Stomach (tissue), 4 donors: ENCODE measurements around the gene TNNT1.

Experiments used
- CTCF ChIP-seq, 7 experiments: fragments of 450-650 bp in 4 of 7; fragments of 200-600 bp in 3 of 7; sonication (generic) in 3 of 7; IDR thresholded peaks; one replicate each; pipeline ENCODE4 v1.5.1; 2016 to 2019; ENCODE audit warnings: antibody characterized with exemption in 7 of 7, control low read depth in 2 of 7, mild to moderate bottlenecking in 1 of 7
- EP300 ChIP-seq: sonication (generic); formaldehyde crosslinking; IDR thresholded peaks from one replicate; pipeline ENCODE4 v1.6.1; 2017; ENCODE audit warnings: antibody characterized with exemption
- POLR2A ChIP-seq, 4 donors: fragments of 450-650 bp; IDR thresholded peaks; one replicate each; pipeline ENCODE4 v1.6.1; 2016; ENCODE audit warnings: antibody characterized with exemption in 4 of 4, control low read depth in 2 of 4, mild to moderate bottlenecking in 1 of 4, moderate library complexity in 1 of 4
- POLR2AphosphoS5 ChIP-seq, 3 donors: sonication (generic); formaldehyde crosslinking; IDR thresholded peaks; one replicate each; pipeline ENCODE4 v1.6.1; 2016; ENCODE audit warnings: antibody characterized with exemption in 3 of 3

GRCh38 chr19:55136399-55137102 is 12.5 kb downstream of the TNNT1 start:
- TF ChIP-seq POLR2A (IDR thresholded peaks at IDR 0.05), result no peak
- TF ChIP-seq CTCF (IDR thresholded peaks at IDR 0.05), result no peak
- TF ChIP-seq POLR2AphosphoS5 (IDR thresholded peaks at IDR 0.05), result no peak
- no peak for TF ChIP-seq EP300
